ENCODE results near the gene SLC36A4.

GRCh38 chr11:93159721-93160120 is 38.1 kb downstream of the SLC36A4 start:
- TF ChIP-seq CTCF (conservative IDR thresholded peaks at IDR 0.05 in 1 of 2, IDR thresholded peaks at IDR 0.05 in 1 of 2; ENCODE audit: low read depth in 1 of 2, low read length in 2 of 2): no peak
- TF ChIP-seq EZH2 (IDR thresholded peaks at IDR 0.05; ENCODE audit: low read length, missing control alignments): no peak

Measured in fibroblast of lung (primary cell).